Skin epidermis (tissue), 12 donors: ENCODE measurements around the gene SRF.
"Not testable (repeated sequence)": the region's sequence is repeated elsewhere in the genome, so short reads cannot be mapped to it uniquely, and the experiment has no call there.

Experiments
- H3K27ac ChIP-seq, 21 experiments: fragments of 200-600 bp; sonication (generic) in 11 of 21; one replicate each; pipeline ENCODE4 v1.5.0; 2020; ENCODE audit warnings: mild to moderate bottlenecking in 3 of 21, inconsistent platforms in 2 of 21, moderate library complexity in 2 of 21
- H3K4me3 ChIP-seq, 7 experiments: fragments of 200-600 bp; sonication (generic) in 2 of 7; one replicate each; pipeline ENCODE4 v1.5.0; 2020; ENCODE audit warnings: inconsistent platforms in 2 of 7, mild to moderate bottlenecking in 2 of 7, moderate library complexity in 1 of 7

SRF gene

DNA sequence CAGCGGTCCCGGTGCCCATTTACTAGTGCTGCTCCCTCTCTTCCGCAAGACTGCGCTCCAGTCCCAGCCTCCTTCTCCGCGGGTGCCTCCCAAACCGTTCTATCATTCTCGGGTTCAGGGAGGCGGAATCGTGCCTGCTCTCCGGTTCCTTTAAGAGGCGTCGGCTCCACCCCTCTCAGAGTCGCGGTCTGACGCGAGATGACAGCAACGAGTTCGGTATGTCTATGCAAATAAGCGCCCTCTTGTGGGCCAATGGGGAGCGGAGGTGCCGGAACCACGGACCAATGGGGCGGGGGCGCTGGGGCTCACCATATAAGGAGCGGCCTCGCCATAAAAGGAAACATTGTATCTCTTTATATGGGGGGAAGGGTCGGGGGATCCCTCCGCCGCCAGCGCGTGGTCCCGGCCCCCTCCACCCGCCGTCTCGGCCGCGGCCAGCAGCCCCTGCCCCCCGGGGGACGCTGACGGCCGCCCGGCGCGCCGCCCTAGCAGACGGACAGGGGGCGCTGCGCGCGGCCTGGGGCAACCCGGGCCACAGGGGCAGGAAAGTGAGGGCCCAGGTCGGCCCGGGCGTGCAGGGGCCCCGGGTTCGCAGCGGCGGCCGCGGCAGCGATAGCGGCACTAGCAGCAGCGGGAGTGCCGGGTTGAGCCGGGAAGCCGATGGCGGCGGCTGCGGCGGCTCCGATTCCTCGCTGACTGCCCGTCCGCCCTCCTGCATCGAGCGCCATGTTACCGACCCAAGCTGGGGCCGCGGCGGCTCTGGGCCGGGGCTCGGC lies at the start of gene SRF:
TSS of gene SRF (plus strand) at position 339 of the 776 bp plus-strand sequence. CDS start at position 727, 388 bp downstream.
- Histone ChIP-seq H3K4me3 (peak within 1 kb of the TSS; percentile 81 to 98 (median 88)), H3K27ac (peak within 1 kb of the TSS; percentile 90 to 99 (median 95))

- H3K27ac ChIP-seq, result peak overlapping the region in 19 of 21 experiments; percentile 16 to 89 (median 68)
- no peak overlapping the region for H3K4me3 ChIP-seq
Measured at GRCh38 chr6:43122146-43122545, 48.9 kb upstream of the SRF start.

DNA sequence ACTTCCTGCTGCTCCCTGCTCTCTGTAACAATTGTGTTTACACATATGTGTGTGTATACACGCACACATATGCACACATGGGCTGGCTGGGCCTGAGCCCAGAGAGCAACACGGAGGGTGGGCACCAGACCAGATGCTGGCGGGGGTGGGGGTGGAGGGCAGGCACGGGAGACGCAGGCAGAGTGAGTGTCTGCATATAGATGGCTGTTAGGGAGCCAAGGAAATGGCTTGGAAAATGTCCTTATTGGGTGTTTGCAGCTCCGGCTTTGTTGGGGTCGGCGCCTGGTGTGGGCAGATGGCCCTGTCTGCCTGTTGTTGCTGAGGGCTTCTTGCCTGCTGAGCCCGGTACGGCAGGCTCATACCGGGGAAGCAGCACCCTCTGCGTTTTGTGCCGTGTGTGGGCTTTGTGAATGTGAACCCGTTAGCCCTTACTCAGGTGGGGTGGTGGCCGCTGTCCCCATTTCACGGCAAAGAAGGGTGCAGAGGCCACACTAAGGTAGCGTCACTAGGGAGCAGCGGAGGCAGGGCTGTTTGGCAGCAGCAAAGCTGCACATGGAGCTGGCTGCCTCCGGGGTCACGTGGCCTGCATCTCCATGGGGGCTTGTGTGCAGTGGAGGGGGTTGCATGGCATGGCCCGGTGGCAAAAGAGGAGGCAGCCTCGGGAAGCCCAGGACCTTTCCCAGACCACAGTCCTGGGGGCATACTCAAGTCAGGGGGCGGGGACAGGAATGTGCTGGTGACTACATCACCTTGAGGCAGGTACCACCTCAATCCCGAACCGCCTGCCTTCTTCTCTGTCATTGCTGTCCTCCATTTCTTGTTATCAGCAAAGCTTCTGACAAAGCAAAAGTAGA lies 47.4 kb upstream of the SRF start:
- Histone ChIP-seq H3K27ac (peak overlapping the region in 16 of 21 experiments; percentile 19 to 89 (median 61)), H3K4me3 (no peak overlapping the region)

DNA sequence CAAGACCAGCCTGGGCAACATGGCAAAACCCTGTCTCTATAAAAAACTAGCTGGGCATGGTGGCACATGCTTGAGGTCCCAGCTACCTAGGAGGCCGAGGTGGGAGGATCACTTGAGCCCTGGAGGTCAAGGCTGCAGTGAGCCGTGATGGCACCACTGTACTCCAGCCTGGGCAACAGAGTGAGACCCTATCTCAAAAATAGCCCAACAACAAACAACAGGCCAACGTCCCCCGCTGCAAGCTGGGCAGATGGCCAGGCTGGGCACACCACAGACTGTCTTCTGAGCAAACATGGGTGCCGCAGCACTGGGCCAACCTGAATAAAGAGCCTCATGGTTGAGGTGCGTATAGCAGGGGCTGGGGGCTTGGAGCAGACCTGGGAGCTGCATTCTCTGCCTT lies 46.6 kb upstream of the SRF start:
- no peak overlapping the region for H3K4me3 ChIP-seq
- H3K27ac ChIP-seq, result peak overlapping the region in 18 of 21 experiments; percentile 9 to 89 (median 63)

DNA sequence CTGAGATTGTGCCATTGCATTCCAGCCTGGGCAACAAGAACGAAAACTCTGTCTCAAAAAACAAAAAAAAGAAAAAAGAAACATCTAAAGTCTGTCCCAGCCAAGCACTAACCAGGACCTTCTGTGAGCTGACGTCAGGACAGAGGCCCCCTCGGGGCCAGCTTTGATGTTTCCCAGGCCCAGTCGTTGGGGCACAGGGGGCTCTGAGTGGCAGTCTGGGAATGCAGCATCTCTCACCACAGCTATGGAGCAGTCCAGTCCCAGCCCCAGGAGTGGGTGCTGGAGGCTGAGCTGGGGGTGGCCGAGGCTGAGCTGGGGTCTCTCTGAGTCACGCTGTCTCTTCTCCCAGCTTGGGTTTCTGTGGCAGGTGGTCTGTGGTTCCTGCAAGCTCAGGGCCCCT lies 46.0 kb upstream of the SRF start:
- Histone ChIP-seq H3K4me3 (no peak overlapping the region), H3K27ac (peak overlapping the region in 19 of 21 experiments; percentile 19 to 89 (median 68))

GRCh38 chr6:43125555-43125954 lies 45.5 kb upstream of the SRF start:
- H3K27ac ChIP-seq, result peak overlapping the region in 18 of 21 experiments; percentile 2 to 89 (median 68)
- no peak overlapping the region for H3K4me3 ChIP-seq

- Histone ChIP-seq H3K27ac (peak overlapping the region in 8 of 21 experiments; percentile 10 to 89 (median 46)), H3K4me3 (no peak overlapping the region)
Measured at GRCh38 chr6:43127180-43127579, 43.9 kb upstream of the SRF start.

DNA sequence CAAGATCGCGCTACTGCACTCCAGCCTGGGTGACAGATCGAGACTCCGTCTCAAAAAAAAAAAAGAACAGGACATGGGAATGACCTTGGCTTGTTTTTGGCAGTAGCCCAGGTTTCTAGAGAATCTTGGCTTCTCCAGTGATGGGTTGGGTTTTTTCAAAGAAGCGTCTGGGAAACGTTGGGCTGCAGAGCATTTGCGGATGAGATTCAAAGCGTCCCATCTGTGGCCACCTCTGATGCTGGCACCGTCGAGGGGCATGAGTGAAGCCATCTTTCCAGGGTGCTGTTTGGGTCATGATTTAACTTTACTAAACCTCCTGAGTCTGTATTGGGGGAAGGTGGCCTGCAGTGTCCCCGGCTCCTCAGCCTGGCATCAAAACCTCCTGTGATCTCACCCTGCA lies 43.2 kb upstream of the SRF start:
- Histone ChIP-seq H3K27ac (peak overlapping the region in 3 of 21 experiments; percentile 26 to 54 (median 45)), H3K4me3 (no peak overlapping the region)

DNA sequence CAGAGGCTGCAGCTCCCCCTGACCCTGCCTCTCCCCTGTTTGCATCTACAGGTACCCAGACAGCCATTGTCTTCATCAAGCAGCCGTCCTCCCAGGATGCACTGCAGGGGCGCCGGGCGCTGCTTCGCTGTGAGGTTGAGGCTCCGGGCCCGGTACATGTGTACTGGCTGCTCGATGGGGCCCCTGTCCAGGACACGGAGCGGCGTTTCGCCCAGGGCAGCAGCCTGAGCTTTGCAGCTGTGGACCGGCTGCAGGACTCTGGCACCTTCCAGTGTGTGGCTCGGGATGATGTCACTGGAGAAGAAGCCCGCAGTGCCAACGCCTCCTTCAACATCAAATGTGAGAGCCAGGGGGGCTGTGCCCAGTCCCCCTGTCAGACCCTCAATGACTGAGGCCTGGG lies 42.1 kb upstream of the SRF start:
- H3K4me3 ChIP-seq, result no peak overlapping the region
- peak overlapping the region in 4 of 21 experiments; percentile 16 to 54 (median 36) for H3K27ac ChIP-seq

DNA sequence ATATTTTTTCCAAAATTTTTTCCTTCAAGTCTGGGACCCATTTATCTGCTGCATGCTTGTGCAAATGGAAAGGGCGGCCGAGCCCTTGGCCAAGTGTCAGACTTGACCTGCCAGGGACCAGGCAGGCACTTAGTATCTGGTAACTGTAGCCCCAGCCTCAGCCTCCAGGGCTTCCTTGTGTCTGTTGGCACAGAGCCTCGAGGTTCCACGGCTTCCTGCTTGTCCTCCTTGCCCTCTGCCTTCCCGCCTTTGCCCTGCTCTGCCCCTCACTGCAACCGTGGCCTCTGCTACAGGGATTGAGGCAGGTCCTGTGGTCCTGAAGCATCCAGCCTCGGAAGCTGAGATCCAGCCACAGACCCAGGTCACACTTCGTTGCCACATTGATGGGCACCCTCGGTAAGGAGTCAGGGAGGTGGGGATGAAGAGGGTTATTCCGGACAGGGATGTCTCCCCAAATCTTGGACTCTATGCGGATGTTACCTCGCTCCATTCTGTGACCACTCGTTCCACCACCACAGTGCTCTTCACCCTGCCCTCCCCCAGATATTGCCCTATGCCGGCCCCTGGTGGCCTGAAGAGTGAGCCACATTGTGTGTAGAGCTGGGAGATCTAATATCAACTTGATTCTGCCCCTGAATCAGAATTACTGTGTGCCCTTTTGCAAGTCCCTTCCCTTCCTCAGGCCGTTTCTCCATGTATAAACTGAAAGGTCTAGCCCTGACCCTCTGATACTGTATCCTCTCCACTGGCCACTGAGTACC lies 41.5 kb upstream of the SRF start:
- Histone ChIP-seq H3K27ac (peak overlapping the region in 2 of 21 experiments; percentile 16 to 25), H3K4me3 (no peak overlapping the region)

DNA sequence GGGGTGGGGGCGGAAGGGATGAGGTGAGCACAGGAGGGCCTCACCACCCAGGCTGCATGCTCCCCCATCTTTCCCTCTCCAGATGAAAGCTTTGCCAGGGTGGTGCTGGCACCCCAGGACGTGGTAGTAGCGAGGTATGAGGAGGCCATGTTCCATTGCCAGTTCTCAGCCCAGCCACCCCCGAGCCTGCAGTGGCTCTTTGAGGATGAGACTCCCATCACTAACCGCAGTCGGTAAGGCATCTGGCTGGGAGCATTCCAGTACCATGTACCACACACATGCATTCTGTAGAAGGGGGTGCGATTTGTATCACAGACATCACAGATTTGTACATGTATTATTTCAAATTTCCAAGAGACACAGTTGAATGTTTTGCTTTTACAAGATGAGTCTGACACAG lies 40.6 kb upstream of the SRF start:
- Histone ChIP-seq H3K4me3 (no peak overlapping the region), H3K27ac (no peak overlapping the region)

GRCh38 chr6:43131379-43131778 lies 39.7 kb upstream of the SRF start:
- not testable (repeated sequence) for H3K4me3 ChIP-seq, H3K27ac ChIP-seq

DNA sequence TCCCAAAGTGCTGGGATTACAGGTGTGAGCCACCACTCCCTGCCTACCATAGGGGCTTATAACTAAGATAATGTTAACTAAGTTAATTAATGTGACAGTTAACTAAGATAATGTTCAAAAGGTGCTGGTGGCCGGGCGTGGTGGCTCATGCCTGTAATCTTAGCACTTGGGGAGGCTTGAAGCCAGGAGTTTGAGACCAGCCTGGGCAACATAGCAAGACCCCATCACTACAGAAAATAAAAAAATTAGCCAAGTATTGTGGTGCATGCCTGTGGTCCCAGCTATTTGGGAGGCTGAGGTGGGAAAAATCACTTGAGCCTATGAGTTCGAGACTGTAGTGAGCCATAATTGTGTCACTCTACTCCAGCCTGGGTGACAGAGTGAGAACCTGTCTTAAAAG lies 32.8 kb upstream of the SRF start:
- H3K4me3 ChIP-seq, result no peak overlapping the region
- H3K27ac ChIP-seq, result no peak overlapping the region

- H3K4me3 ChIP-seq, result not testable (repeated sequence)
Measured at GRCh38 chr6:43139973-43140372, 31.1 kb upstream of the SRF start.

DNA sequence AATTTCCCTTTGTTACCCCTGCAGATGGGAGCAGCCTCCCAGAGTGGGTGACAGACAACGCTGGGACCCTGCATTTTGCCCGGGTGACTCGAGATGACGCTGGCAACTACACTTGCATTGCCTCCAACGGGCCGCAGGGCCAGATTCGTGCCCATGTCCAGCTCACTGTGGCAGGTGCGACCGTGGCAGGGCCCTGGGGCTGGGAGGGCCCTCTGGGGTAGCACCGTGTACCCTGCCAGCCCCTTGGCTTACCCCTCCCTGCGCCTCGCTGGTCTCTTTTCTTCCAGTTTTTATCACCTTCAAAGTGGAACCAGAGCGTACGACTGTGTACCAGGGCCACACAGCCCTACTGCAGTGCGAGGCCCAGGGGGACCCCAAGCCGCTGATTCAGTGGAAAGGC lies 29.4 kb upstream of the SRF start:
- Histone ChIP-seq H3K4me3 (no peak overlapping the region), H3K27ac (peak overlapping the region in 1 of 21 experiments; percentile 48)

More at GRCh38 chr6:43139973-43140372, 31.1 kb upstream of the SRF start:
- not testable (repeated sequence) for H3K27ac ChIP-seq

DNA sequence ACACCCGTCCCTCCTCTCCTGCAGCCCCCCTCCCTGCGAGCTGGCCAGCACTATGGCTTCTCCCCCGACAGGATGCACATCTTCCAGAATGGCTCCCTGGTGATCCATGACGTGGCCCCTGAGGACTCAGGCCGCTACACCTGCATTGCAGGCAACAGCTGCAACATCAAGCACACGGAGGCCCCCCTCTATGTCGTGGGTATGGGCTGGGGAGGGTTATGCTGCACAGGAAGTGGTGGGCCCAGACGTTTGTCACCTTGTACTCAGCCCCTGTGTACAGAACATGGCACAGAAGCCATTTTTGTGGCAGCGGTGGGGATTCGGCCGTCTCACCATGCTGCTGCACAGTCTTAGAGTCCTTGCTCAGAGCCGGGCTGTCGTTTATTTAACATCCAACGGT lies 29.0 kb upstream of the SRF start:
- Histone ChIP-seq H3K27ac (peak overlapping the region in 3 of 21 experiments; percentile 23 to 48 (median 33)), H3K4me3 (no peak overlapping the region)

DNA sequence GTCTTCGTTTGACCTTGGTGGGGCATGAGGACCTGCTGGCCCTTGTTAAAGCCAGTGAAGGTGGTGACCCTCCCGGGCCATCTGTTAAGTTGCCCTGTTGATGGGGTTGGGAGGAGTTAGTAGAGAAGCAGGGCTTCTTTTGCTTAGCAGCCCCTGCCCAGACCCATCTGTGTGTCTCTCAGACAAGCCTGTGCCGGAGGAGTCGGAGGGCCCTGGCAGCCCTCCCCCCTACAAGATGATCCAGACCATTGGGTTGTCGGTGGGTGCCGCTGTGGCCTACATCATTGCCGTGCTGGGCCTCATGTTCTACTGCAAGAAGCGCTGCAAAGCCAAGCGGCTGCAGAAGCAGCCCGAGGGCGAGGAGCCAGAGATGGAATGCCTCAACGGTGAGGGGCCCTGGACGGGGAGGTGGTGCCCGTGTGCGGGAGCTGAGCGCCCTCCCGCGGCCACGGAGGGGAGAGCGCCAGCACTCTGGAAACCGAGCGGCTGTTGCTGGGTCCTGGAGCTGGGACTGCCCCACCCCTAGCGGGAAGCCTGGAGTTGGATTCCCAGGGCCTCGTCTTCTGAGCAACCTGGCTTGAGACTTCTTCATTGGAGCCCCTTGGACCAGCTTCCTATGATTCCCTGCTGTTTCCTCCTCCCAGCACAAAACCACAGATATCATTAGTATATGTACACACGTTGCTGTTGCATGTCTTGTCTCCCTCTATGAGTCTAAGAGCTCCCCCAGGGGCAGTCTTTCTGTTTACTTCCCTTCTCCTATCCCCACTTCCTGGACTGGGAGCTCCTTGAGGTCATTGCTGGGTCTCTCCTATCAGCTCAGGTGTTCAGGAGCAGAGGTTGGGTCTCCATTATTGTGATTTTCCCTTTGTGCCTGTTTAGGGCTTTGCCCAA lies 27.6 kb upstream of the SRF start:
- H3K27ac ChIP-seq, result peak overlapping the region in 6 of 21 experiments; percentile 33 to 63 (median 45)
- H3K4me3 ChIP-seq, result no peak overlapping the region

GRCh38 chr6:43144879-43145278 lies 26.2 kb upstream of the SRF start:
- Histone ChIP-seq H3K27ac (no peak overlapping the region), H3K4me3 (no peak overlapping the region)

DNA sequence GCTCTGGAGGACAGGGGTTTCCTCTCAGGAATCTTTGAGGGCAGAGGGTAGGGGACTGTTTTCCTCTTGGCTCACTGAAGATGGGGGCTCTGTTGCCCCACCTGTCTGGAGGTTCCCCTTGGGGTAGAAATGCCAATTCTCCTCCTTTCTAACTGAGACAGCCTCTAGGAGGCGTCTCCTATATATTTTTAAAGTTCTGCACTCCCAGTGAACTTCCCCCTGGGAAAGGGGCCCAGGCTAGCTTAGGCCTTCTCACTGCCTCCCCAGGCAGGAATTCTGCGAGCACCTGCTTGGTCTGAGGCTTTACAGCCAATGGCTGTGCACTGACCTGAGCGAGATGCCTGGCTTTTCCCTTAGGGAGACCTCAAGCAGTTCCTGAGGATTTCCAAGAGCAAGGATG lies 24.8 kb upstream of the SRF start:
- no peak overlapping the region for H3K27ac ChIP-seq
- no peak overlapping the region for H3K4me3 ChIP-seq
